PC-9 (cell line): ENCODE measurements around the gene SDK2.

Experiments
- CTCF ChIP-seq: fragments of 200-600 bp; sonication (generic); conservative IDR thresholded peaks from 2 replicates; pipeline ENCODE4 v1.6.1; 2017; ENCODE audit warnings: mixed run types, antibody characterized with exemption, mild to moderate bottlenecking, moderate library complexity
- EZH2 ChIP-seq: fragments of 200-600 bp; sonication (generic); IDR thresholded peaks from 2 replicates; pipeline ENCODE4 v1.8.0; 2017; ENCODE audit warnings: antibody characterized with exemption, low read depth

DNA sequence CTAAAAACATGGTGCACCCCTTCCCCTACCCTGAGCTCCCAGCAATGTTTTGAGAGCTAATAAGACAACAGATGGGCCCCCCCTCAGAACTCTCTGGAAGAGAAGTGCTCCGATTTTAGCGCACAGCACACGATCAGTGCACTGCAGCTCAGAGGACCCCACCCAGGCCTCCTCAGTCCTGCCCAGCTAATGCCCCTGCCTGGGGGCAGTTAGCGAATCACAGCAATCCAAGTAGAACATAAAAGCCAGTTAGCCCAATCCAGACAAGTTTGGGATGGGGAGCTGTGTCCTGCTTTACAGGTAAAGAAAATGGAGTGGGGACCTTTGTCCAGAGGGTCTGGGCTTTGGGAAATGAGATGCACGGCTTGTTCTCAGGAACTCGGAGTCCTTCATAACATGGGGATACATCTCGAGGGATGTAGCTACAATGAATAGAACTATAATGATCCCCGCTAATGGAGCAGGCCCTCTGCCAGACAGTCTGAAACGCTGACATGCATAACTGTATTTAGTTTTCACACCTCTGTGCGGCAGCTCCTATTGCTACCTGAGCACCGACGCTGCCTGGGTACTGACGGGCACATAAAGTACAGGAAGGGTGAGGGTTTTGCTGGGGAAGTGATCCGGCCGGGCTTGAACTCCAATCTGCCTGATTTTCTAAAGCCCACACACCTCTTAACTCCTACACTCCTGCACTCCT, 302.7 kb downstream of the SDK2 start:
- TF ChIP-seq CTCF, result no peak
- TF ChIP-seq EZH2, result no peak
